ENCODE measurements around the gene CLTA. TPM values are rescaled to one million over a fixed set of nuclear protein-coding genes. Genes with fewer than 3 reads are reported as not detected.

Gene CLTA
- total and polyA plus RNA-seq, 10 of the 15 experiments (the other 5 are each of a cell fraction or from before 2014, with no cell fraction given) = 49.0 to 241 (median 168) TPM

Other genes with a start within 250 kb of the CLTA start
- gene OR2S2, start 232.8 kb upstream of the CLTA start, total RNA-seq (2014; rRNA removed) = not detected in 2 replicates
- not detected in 2 replicates for gene OR2S2, start 232.8 kb upstream of the CLTA start, total RNA-seq (2014; rRNA removed; fragmentation: Illumina TruSeq; extraction: Trizol)
- gene OR2S2, start 232.8 kb upstream of the CLTA start, total RNA-seq (2021) = not detected in 2 replicates
- not detected in 2 replicates for gene OR2S2, start 232.8 kb upstream of the CLTA start, polyA plus RNA-seq (2011; rRNA removed)
- gene OR2S2, start 232.8 kb upstream of the CLTA start, polyA plus RNA-seq (2014; fragmentation: Illumina TruSeq; extraction: Trizol) = not detected in 2 replicates
- gene OR2S2, start 232.8 kb upstream of the CLTA start, polyA plus RNA-seq (2014; fragmentation: Nextera tagmentation; extraction: Ambion mirVana) = not detected
- not detected in 2 replicates for gene OR2S2, start 232.8 kb upstream of the CLTA start, polyA plus RNA-seq (2014; rRNA removed)
- not detected for gene OR2S2, start 232.8 kb upstream of the CLTA start, polyA plus RNA-seq (2016; fragmentation: Nextera tagmentation; extraction: Ambion mirVana)
- gene RECK, start 154.0 kb upstream of the CLTA start, total RNA-seq (2014; rRNA removed) = 0.06 TPM in 1 of 2 replicates, not detected in the other
- gene RECK, start 154.0 kb upstream of the CLTA start, total RNA-seq (2014; rRNA removed; fragmentation: Illumina TruSeq; extraction: Trizol) = 0.13 TPM in 1 of 2 replicates, not detected in the other
- gene RECK, start 154.0 kb upstream of the CLTA start, total RNA-seq (2021) = 0.10 and 0.21 TPM in 2 replicates
- gene RECK, start 154.0 kb upstream of the CLTA start, polyA plus RNA-seq (2011; rRNA removed) = 0.15 and 0.20 TPM in 2 replicates
- gene RECK, start 154.0 kb upstream of the CLTA start, polyA plus RNA-seq (2014; fragmentation: Illumina TruSeq; extraction: Trizol) = 0.08 and 0.13 TPM in 2 replicates
- under 1 TPM; 0.02 to 0.07 TPM for gene RECK, start 154.0 kb upstream of the CLTA start, polyA plus RNA-seq (2014; fragmentation: Nextera tagmentation; extraction: Ambion mirVana)
- gene RECK, start 154.0 kb upstream of the CLTA start, polyA plus RNA-seq (2014; rRNA removed) = 0.11 and 0.36 TPM in 2 replicates
- gene RECK, start 154.0 kb upstream of the CLTA start, polyA plus RNA-seq (2016; fragmentation: Nextera tagmentation; extraction: Ambion mirVana) = under 1 TPM; 0.29 to 0.40 TPM
- 2.1 and 2.5 TPM in 2 replicates for gene GLIPR2, start 54.2 kb upstream of the CLTA start, total RNA-seq (2014; rRNA removed)
- gene GLIPR2, start 54.2 kb upstream of the CLTA start, total RNA-seq (2014; rRNA removed; fragmentation: Illumina TruSeq; extraction: Trizol) = 2.0 and 2.1 TPM in 2 replicates
- 2.6 and 3.5 TPM in 2 replicates for gene GLIPR2, start 54.2 kb upstream of the CLTA start, total RNA-seq (2021)
- gene GLIPR2, start 54.2 kb upstream of the CLTA start, polyA plus RNA-seq (2011; rRNA removed) = 0.24 and 0.41 TPM in 2 replicates
- gene GLIPR2, start 54.2 kb upstream of the CLTA start, polyA plus RNA-seq (2014; fragmentation: Illumina TruSeq; extraction: Trizol) = 3.4 and 4.0 TPM in 2 replicates
- 1 to 10 TPM; 2.1 to 2.3 TPM for gene GLIPR2, start 54.2 kb upstream of the CLTA start, polyA plus RNA-seq (2014; fragmentation: Nextera tagmentation; extraction: Ambion mirVana)
- gene GLIPR2, start 54.2 kb upstream of the CLTA start, polyA plus RNA-seq (2014; rRNA removed) = 1.8 and 3.2 TPM in 2 replicates
- gene GLIPR2, start 54.2 kb upstream of the CLTA start, polyA plus RNA-seq (2016; fragmentation: Nextera tagmentation; extraction: Ambion mirVana) = 1 to 10 TPM; 1.2 to 1.7 TPM
- not detected in 2 replicates for gene CCIN, start 21.5 kb upstream of the CLTA start, total RNA-seq (2014; rRNA removed)
- gene CCIN, start 21.5 kb upstream of the CLTA start, total RNA-seq (2014; rRNA removed; fragmentation: Illumina TruSeq; extraction: Trizol) = not detected in 2 replicates
- gene CCIN, start 21.5 kb upstream of the CLTA start, total RNA-seq (2021) = not detected in 2 replicates
- not detected in 2 replicates for gene CCIN, start 21.5 kb upstream of the CLTA start, polyA plus RNA-seq (2011; rRNA removed)
- not detected in 2 replicates for gene CCIN, start 21.5 kb upstream of the CLTA start, polyA plus RNA-seq (2014; fragmentation: Illumina TruSeq; extraction: Trizol)
- gene CCIN, start 21.5 kb upstream of the CLTA start, polyA plus RNA-seq (2014; fragmentation: Nextera tagmentation; extraction: Ambion mirVana) = not detected
- not detected in 2 replicates for gene CCIN, start 21.5 kb upstream of the CLTA start, polyA plus RNA-seq (2014; rRNA removed)
- gene CCIN, start 21.5 kb upstream of the CLTA start, polyA plus RNA-seq (2016; fragmentation: Nextera tagmentation; extraction: Ambion mirVana) = not detected
- 11.6 and 16.0 TPM in 2 replicates for gene GNE, start 67.5 kb downstream of the CLTA start, total RNA-seq (2014; rRNA removed)
- 12.0 and 13.6 TPM in 2 replicates for gene GNE, start 67.5 kb downstream of the CLTA start, total RNA-seq (2014; rRNA removed; fragmentation: Illumina TruSeq; extraction: Trizol)
- 11.8 and 13.1 TPM in 2 replicates for gene GNE, start 67.5 kb downstream of the CLTA start, total RNA-seq (2021)
- 12.2 and 13.0 TPM in 2 replicates for gene GNE, start 67.5 kb downstream of the CLTA start, polyA plus RNA-seq (2011; rRNA removed)
- gene GNE, start 67.5 kb downstream of the CLTA start, polyA plus RNA-seq (2014; fragmentation: Illumina TruSeq; extraction: Trizol) = 12.9 and 13.9 TPM in 2 replicates
- 1 to 10 TPM; 4.1 to 6.0 TPM for gene GNE, start 67.5 kb downstream of the CLTA start, polyA plus RNA-seq (2014; fragmentation: Nextera tagmentation; extraction: Ambion mirVana)
- 8.7 and 9.8 TPM in 2 replicates for gene GNE, start 67.5 kb downstream of the CLTA start, polyA plus RNA-seq (2014; rRNA removed)
- 1 to 10 TPM; 6.4 to 6.7 TPM for gene GNE, start 67.5 kb downstream of the CLTA start, polyA plus RNA-seq (2016; fragmentation: Nextera tagmentation; extraction: Ambion mirVana)
- gene RNF38, start 209.3 kb downstream of the CLTA start, total RNA-seq (2014; rRNA removed) = 10.4 and 13.3 TPM in 2 replicates
- gene RNF38, start 209.3 kb downstream of the CLTA start, total RNA-seq (2014; rRNA removed; fragmentation: Illumina TruSeq; extraction: Trizol) = 16.4 and 16.7 TPM in 2 replicates
- gene RNF38, start 209.3 kb downstream of the CLTA start, total RNA-seq (2021) = 31.3 and 34.7 TPM in 2 replicates
- gene RNF38, start 209.3 kb downstream of the CLTA start, polyA plus RNA-seq (2011; rRNA removed) = 24.7 and 32.0 TPM in 2 replicates
- gene RNF38, start 209.3 kb downstream of the CLTA start, polyA plus RNA-seq (2014; fragmentation: Illumina TruSeq; extraction: Trizol) = 24.0 and 29.1 TPM in 2 replicates
- gene RNF38, start 209.3 kb downstream of the CLTA start, polyA plus RNA-seq (2014; fragmentation: Nextera tagmentation; extraction: Ambion mirVana) = 1 to 10 TPM; 5.1 to 7.3 TPM
- 13.7 and 15.6 TPM in 2 replicates for gene RNF38, start 209.3 kb downstream of the CLTA start, polyA plus RNA-seq (2014; rRNA removed)
- 10 to 100 TPM; 11.4 to 11.7 TPM for gene RNF38, start 209.3 kb downstream of the CLTA start, polyA plus RNA-seq (2016; fragmentation: Nextera tagmentation; extraction: Ambion mirVana)